Tibial artery (tissue), 4 donors: Measurements from ENCODE around the gene BNIP5.

Source experiments
- DNase-seq, 2 donors: peaks; one replicate each; pipeline ENCODE4 v3.0.0-alpha.2; 2019
- H3K27ac ChIP-seq, 2 donors: fragments of 200-600 bp; sonication (generic) in 1 of 2; 1 replicate in 1 of 2; 2 replicates in 1 of 2; pipeline ENCODE4 v1.5.1; 2018 to 2019; ENCODE audit warnings: mild to moderate bottlenecking in 1 of 2
- H3K27me3 ChIP-seq, 2 donors: fragments of 200-600 bp; sonication (generic) in 1 of 2; one replicate each; pipeline versions ENCODE4 v1.5.1 to v1.6.0; 2016 to 2019
- H3K36me3 ChIP-seq, 3 donors: fragments of 200-600 bp; sonication (generic) in 2 of 3; one replicate each; pipeline ENCODE4 v1.5.1; 2016 to 2019; ENCODE audit warnings: mild to moderate bottlenecking in 2 of 3
- H3K4me1 ChIP-seq, 4 donors: fragments of 200-600 bp; sonication (generic) in 2 of 4; 1 replicate in 3 of 4; 2 replicates in 1 of 4; pipeline ENCODE4 v1.5.1; 2016 to 2019
- H3K4me3 ChIP-seq, 2 donors: fragments of 200-600 bp; sonication (generic) in 1 of 2; 1 replicate in 1 of 2; 2 replicates in 1 of 2; pipeline ENCODE4 v1.5.1; 2018 to 2019; ENCODE audit warnings: mild to moderate bottlenecking in 2 of 2
- H3K9me3 ChIP-seq, 3 donors: fragments of 200-600 bp; sonication (generic) in 1 of 3; one replicate each; pipeline ENCODE4 v1.5.1; 2016 to 2019
- CTCF ChIP-seq, 2 experiments: fragments of 200-600 bp in 1 of 2; fragments of 450-650 bp in 1 of 2; IDR thresholded peaks; one replicate each; pipeline ENCODE4 v1.5.1; 2017 to 2019; ENCODE audit warnings: antibody characterized with exemption in 2 of 2, mild to moderate bottlenecking in 1 of 2, moderate library complexity in 1 of 2
- intact Hi-C: fragments of 100-400 bp; cut with DNase I; formaldehyde crosslinking; loops from one replicate; pipeline ENCODE4 v1.15.0; 2023; ENCODE audit warnings: low total_unique reads

Gene BNIP5

GRCh38 chr6:36380166-36380565 lies 43.5 kb upstream of the BNIP5 start:
- no peaks in the 10 kb centered on the region for H3K27me3 ChIP-seq
- H3K9me3 ChIP-seq = no peaks in the 10 kb centered on the region
- no peaks in the 10 kb centered on the region for H3K36me3 ChIP-seq
- H3K4me1 ChIP-seq = peaks cover 0 to 32% (median 5%) of the 10 kb centered on the region in 4 donors
- intact Hi-C loops = no loop called here
- DNase-seq = no peak
- H3K27ac ChIP-seq = no peak overlapping the region
- no peak for TF ChIP-seq CTCF (IDR thresholded peaks at IDR 0.05)
- H3K4me3 ChIP-seq = no peak overlapping the region

- no peak overlapping the region for H3K4me3 ChIP-seq
- H3K4me1 ChIP-seq = peaks cover 0 to 32% (median 5%) of the 10 kb centered on the region in 4 donors
- H3K27me3 ChIP-seq = no peaks in the 10 kb centered on the region
- H3K27ac ChIP-seq = no peak overlapping the region
- no peaks in the 10 kb centered on the region for H3K36me3 ChIP-seq
- no peaks in the 10 kb centered on the region for H3K9me3 ChIP-seq
- no peak for DNase-seq
- TF ChIP-seq CTCF (IDR thresholded peaks at IDR 0.05) = no peak
- intact Hi-C loops = no loop called here
These were observed 42.2 kb upstream of the BNIP5 start for GRCh38 chr6:36378936-36379335.

- no peaks in the 10 kb centered on the region for H3K9me3 ChIP-seq
- H3K27ac ChIP-seq = peak overlapping the region; percentile 43 to 65
- no peak for DNase-seq
- intact Hi-C loops = no loop called here
- H3K36me3 ChIP-seq = no peaks in the 10 kb centered on the region
- peaks cover 0 to 32% (median 5%) of the 10 kb centered on the region in 4 donors for H3K4me1 ChIP-seq
- no peak overlapping the region for H3K4me3 ChIP-seq
- no peak for TF ChIP-seq CTCF (IDR thresholded peaks at IDR 0.05)
- no peaks in the 10 kb centered on the region for H3K27me3 ChIP-seq
These were observed 41.7 kb upstream of the BNIP5 start for GRCh38 chr6:36378243-36378920.

- H3K27me3 ChIP-seq = no peaks in the 10 kb centered on the region
- H3K4me1 ChIP-seq = peaks cover 0 to 27% (median 5%) of the 10 kb centered on the region in 4 donors
- no peak overlapping the region for H3K4me3 ChIP-seq
- peak in 1 of 2 donors; percentile 78 for DNase-seq
- H3K27ac ChIP-seq = peak overlapping the region; percentile 43 to 65
- no peaks in the 10 kb centered on the region for H3K9me3 ChIP-seq
- no peak for TF ChIP-seq CTCF (IDR thresholded peaks at IDR 0.05)
- intact Hi-C loops = no loop called here
- H3K36me3 ChIP-seq = no peaks in the 10 kb centered on the region
These were observed 40.9 kb upstream of the BNIP5 start for GRCh38 chr6:36377594-36377993.

- H3K9me3 ChIP-seq = no peaks in the 10 kb centered on the region
These were observed 40.1 kb upstream of the BNIP5 start for GRCh38 chr6:36376742-36377141.

More at GRCh38 chr6:36376742-36377141, 40.1 kb upstream of the BNIP5 start:
- Histone ChIP-seq H3K4me1 (peaks cover 0 to 19% (median 3%) of the 10 kb centered on the region in 4 donors), H3K27me3 (no peaks in the 10 kb centered on the region), H3K27ac (peak overlapping the region; percentile 43 to 65), H3K36me3 (no peaks in the 10 kb centered on the region), H3K4me3 (no peak overlapping the region)
- TF ChIP-seq CTCF (IDR thresholded peaks at IDR 0.05) = no peak
- intact Hi-C loops = no loop called here
- DNase-seq = no peak
